Esophagus muscularis mucosa (tissue), 4 donors: ENCODE measurements around the gene HSFX3. TPM values are rescaled to one million over a fixed set of nuclear protein-coding genes. Genes with fewer than 3 reads are reported as not detected.
"Not testable (repeated sequence)": the region's sequence is repeated elsewhere in the genome, so short reads cannot be mapped to it uniquely, and the experiment has no call there.

Source experiments
- DNase-seq: peaks from one replicate; pipeline ENCODE4 v3.0.0-alpha.2; 2017; ENCODE audit errors: extremely low spot score
- H3K27ac ChIP-seq, 4 donors: fragments of 200-600 bp; sonication (generic); replicated peaks in 1 of 4; 1 replicate in 3 of 4; 2 replicates in 1 of 4; pipeline ENCODE4 v1.5.1; 2016 to 2019; ENCODE audit warnings: mild to moderate bottlenecking in 1 of 4
- H3K27me3 ChIP-seq, 4 donors: fragments of 200-600 bp; sonication (generic); one replicate each; pipeline versions ENCODE4 v1.5.1 to v1.6.0; 2016 to 2019
- H3K36me3 ChIP-seq, 4 donors: fragments of 200-600 bp; sonication (generic); one replicate each; pipeline ENCODE4 v1.5.1; 2016 to 2019
- H3K4me1 ChIP-seq, 4 donors: fragments of 200-600 bp; sonication (generic); one replicate each; pipeline ENCODE4 v1.5.1; 2016 to 2019
- H3K4me3 ChIP-seq, 4 donors: fragments of 200-600 bp; sonication (generic); 1 replicate in 2 of 4; 2 replicates in 2 of 4; pipeline ENCODE4 v1.5.1; 2016 to 2019; ENCODE audit warnings: mild to moderate bottlenecking in 4 of 4, moderate library complexity in 1 of 4
- H3K9me3 ChIP-seq, 4 donors: fragments of 200-600 bp; sonication (generic); 1 replicate in 3 of 4; 2 replicates in 1 of 4; pipeline ENCODE4 v1.5.1; 2016 to 2019
- EP300 ChIP-seq: sonication (generic); formaldehyde crosslinking; IDR thresholded peaks from one replicate; pipeline ENCODE4 v1.6.1; 2017; ENCODE audit warnings: antibody characterized with exemption
- POLR2A ChIP-seq: fragments of 450-650 bp; IDR thresholded peaks from one replicate; pipeline ENCODE4 v1.6.1; 2017; ENCODE audit warnings: antibody characterized with exemption, moderate library complexity, mild to moderate bottlenecking, low read depth
- POLR2AphosphoS5 ChIP-seq, 2 donors: sonication (generic); formaldehyde crosslinking; IDR thresholded peaks; one replicate each; pipeline ENCODE4 v1.6.1; 2017; ENCODE audit warnings: antibody characterized with exemption in 2 of 2
- WGBS: methylation state at CpG from one replicate; pipeline ENCODE4 v1.1.5; 2018; 5-methylcytosine and 5-hydroxymethylcytosine counted together
- intact Hi-C: fragments of 100-400 bp; cut with DNase I; formaldehyde crosslinking; loops from one replicate; pipeline ENCODE4 v1.15.1; 2023
- total RNA-seq, 4 donors: library from RNA; depleted of rRNA; stranded (reverse); fragments of >200 nt; gene quantifications; one replicate each; pipeline versions ENCODE4 v1.1.0 to v1.2.1, GENCODE V29; 2016
- TF ChIP-seq, protein P1 (sequence below), 3 experiments: fragments of 200-600 bp in 2 of 3; fragments of 450-650 bp in 1 of 3; sonication (generic) in 2 of 3; IDR thresholded peaks; one replicate each; pipeline ENCODE4 v1.5.1; 2017 to 2019; ENCODE audit warnings: antibody characterized with exemption in 3 of 3, mild to moderate bottlenecking in 2 of 3, moderate library complexity in 1 of 3

Gene HSFX3
- total RNA-seq, 4 donors from 2014 or later = not detected

- no peak for DNase-seq
- intact Hi-C loops = no loop called here
- Histone ChIP-seq H3K27ac (peak overlapping the region; percentile 80 to 93 (median 91)), H3K27me3 (no peaks in the 10 kb centered on the region), H3K36me3 (peaks cover 0 to 6% (median 0%) of the 10 kb centered on the region in 4 donors), H3K9me3 (no peaks in the 10 kb centered on the region), H3K4me1 (peaks cover 6 to 11% (median 9%) of the 10 kb centered on the region in 4 donors), H3K4me3 (peak overlapping the region; percentile 56 to 73 (median 64))
- TF ChIP-seq EP300 (no peak), POLR2A (no peak)
- WGBS = 44% methylated on average over 10 of the region's 13 CpGs
Measured at GRCh38 chrX:149541521-149542047, 8.1 kb downstream of the HSFX3 start.

- Histone ChIP-seq H3K4me3 (peak within 1 kb of the TSS; percentile 56 to 73 (median 64)), H3K4me1 (peaks cover 6 to 11% (median 9%) of the 10 kb centered on the region in 4 donors), H3K9me3 (no peaks in the 10 kb centered on the region), H3K27me3 (no peaks in the 10 kb centered on the region), H3K27ac (peak within 1 kb of the TSS; percentile 80 to 93 (median 91)), H3K36me3 (peaks cover 0 to 10% (median 0%) of the 10 kb centered on the region in 4 donors)
- no peak for TF ChIP-seq POLR2A
- TF ChIP-seq POLR2AphosphoS5 (IDR thresholded peaks at IDR 0.05) = peak; percentile 81 to 88
- peak; percentile 95 for TF ChIP-seq EP300
- peak; percentile 93 for DNase-seq
- intact Hi-C loops = no loop called here
- 66% methylated on average over 51 of the region's 71 CpGs for WGBS
Measured at GRCh38 chrX:149540621-149541520, 8.9 kb downstream of the HSFX3 start, which contains the start of gene EOLA1. Gene EOLA1, plus strand, starts transcription at chrX:149541012. Its CDS starts 4,619 bp downstream, at chrX:149545631.

DNA sequence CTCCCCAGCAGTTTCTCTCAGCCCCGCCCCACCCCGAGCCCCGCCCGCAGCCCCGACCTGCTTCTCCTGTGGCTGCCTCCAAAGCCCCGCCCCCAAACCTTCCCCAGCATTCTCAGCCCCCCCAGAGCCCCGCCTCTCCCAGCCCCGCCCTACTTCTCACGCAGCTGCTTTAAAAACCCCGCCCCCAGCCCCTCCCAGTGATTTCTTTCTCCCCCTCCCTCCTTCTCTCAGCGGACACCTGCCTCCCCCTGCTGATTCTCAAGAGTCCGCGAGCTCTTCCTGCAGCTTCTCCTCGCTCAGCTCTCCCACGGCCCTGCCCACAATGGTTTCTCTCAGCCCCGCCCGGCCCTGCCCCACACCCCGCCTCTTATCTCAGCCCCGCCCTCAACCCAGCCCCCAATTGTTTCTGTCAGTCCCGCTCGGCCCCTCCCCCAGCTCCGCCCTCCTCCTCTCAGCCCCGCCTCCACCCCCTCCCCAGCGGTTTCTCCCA, 9.5 kb downstream of the HSFX3 start:
- intact Hi-C loops = no loop called here
- Histone ChIP-seq H3K4me3 (peak overlapping the region; percentile 56 to 73 (median 64)), H3K9me3 (no peaks in the 10 kb centered on the region), H3K27ac (peak overlapping the region; percentile 80 to 93 (median 91)), H3K36me3 (peaks cover 0 to 7% (median 0%) of the 10 kb centered on the region in 4 donors), H3K27me3 (no peaks in the 10 kb centered on the region), H3K4me1 (peaks cover 6 to 11% (median 9%) of the 10 kb centered on the region in 4 donors)
- no peak for TF ChIP-seq EP300
- no peak for TF ChIP-seq POLR2A
- TF ChIP-seq, protein P1, sequence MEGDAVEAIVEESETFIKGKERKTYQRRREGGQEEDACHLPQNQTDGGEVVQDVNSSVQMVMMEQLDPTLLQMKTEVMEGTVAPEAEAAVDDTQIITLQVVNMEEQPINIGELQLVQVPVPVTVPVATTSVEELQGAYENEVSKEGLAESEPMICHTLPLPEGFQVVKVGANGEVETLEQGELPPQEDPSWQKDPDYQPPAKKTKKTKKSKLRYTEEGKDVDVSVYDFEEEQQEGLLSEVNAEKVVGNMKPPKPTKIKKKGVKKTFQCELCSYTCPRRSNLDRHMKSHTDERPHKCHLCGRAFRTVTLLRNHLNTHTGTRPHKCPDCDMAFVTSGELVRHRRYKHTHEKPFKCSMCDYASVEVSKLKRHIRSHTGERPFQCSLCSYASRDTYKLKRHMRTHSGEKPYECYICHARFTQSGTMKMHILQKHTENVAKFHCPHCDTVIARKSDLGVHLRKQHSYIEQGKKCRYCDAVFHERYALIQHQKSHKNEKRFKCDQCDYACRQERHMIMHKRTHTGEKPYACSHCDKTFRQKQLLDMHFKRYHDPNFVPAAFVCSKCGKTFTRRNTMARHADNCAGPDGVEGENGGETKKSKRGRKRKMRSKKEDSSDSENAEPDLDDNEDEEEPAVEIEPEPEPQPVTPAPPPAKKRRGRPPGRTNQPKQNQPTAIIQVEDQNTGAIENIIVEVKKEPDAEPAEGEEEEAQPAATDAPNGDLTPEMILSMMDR (IDR thresholded peaks at IDR 0.05) = no peak
- no peak for TF ChIP-seq POLR2AphosphoS5 (IDR thresholded peaks at IDR 0.05)
- peak; percentile 98 for DNase-seq
- 36% methylated on average over 22 of the region's 24 CpGs for WGBS

DNA sequence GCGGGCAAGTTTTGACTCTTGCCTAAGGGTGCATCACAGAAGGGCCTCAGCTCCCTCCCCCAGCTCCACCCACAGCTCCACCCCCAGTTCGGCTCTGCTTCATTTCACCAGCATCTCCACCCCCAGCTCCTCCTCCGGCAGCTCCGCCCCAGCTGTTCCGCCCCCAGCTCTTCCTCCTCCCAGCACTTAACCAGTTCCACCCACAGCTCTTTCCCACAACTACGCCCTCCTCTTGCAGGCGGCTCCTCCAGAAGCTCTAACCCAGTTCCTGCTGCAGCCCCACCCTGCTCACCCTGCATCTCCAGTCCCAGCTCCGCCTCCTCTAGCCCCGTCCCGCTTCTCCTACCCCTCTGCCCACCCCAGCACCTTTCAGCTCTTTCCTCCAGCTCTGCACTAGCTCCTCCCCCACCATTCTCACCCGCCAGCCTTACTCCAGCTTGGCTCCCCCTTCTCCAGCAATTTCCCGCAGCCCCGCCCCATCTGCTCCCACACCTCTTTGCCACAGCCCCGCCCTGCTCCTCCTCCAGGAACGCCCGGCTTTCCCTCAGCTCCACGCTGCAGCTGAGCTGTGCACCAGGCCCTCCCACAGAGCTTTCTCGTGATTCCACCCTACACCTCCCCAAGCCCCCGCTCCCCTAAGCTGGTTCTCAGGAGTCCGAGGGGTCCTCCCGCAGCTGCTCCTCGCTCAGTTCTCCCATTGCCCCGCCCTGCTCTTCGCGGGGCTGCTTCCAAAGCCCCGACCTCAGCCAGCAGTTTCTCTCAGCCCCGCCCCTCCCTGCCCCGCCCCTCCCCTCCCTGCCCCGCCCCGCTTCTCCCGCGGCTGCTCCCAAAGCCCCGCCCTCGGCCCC, 10.2 kb downstream of the HSFX3 start:
- TF ChIP-seq POLR2A = no peak
- no peak for TF ChIP-seq EP300
- peak; percentile 24 to 41 for TF ChIP-seq POLR2AphosphoS5 (IDR thresholded peaks at IDR 0.05)
- TF ChIP-seq, protein P1 (IDR thresholded peaks at IDR 0.05) = no peak
- Histone ChIP-seq H3K27ac (peak overlapping the region; percentile 80 to 93 (median 88)), H3K36me3 (peaks cover 0 to 6% (median under 1%) of the 10 kb centered on the region in 4 donors), H3K4me1 (peaks cover 6 to 11% (median 9%) of the 10 kb centered on the region in 4 donors), H3K27me3 (no peaks in the 10 kb centered on the region), H3K4me3 (peak overlapping the region; percentile 56 to 73 (median 64)), H3K9me3 (no peaks in the 10 kb centered on the region)
- intact Hi-C loops = no loop called here
- 38% methylated on average over 33 of the region's 34 CpGs for WGBS
- peak; percentile 96 for DNase-seq

GRCh38 chrX:149537474-149537873, 12.2 kb downstream of the HSFX3 start:
- H3K4me1 ChIP-seq = peaks cover 6 to 11% (median 9%) of the 10 kb centered on the region in 4 donors
- not testable (repeated sequence) for DNase-seq
- 96% methylated on average over 4 of the region's 11 CpGs for WGBS

DNA sequence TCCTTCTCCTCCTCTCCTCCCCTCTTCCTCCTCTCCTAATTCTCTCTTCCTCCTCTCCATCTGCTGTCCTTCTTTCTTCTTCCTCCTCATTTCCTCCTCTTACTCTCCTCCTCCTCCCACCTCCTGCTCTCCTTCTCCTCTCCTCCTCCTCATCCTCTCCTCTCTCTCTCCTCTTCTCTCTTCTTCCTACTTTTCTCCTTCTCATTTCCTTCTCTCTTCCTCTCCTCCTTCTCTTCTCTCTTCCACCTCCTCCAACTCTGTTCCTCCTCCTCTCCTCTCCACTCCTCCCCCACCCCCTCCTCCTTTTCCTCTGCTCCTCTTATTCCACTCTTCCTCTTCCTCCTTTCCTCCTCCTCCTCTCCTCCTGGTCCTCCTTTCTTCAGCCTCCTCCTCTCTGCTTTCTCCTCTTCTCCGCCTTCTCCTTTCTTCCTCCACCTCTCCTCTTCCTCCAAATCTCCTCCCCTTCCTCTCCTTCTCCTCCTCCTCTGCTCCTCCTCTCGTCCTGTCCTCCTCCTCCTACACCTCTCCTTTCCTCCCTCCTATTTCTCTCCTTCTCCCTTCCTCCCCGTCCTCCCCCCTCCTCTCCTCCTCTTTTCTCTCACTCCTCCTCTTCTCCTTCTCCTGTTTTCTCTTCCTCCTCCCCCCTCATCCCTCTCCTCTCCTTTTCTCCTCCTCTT, 14.7 kb downstream of the HSFX3 start:
- 66% methylated on average over 3 of the region's 3 CpGs for WGBS
- H3K9me3 ChIP-seq, intact Hi-C loops: not testable (repeated sequence)

More at GRCh38 chrX:149537474-149537873, 12.2 kb downstream of the HSFX3 start:
- intact Hi-C loops, H3K27ac ChIP-seq, H3K9me3 ChIP-seq, H3K27me3 ChIP-seq, H3K4me3 ChIP-seq: not testable (repeated sequence)
- H3K36me3 ChIP-seq = peaks cover 0 to 13% (median 3%) of the 10 kb centered on the region in 4 donors

GRCh38 chrX:149533999-149534398, 15.7 kb downstream of the HSFX3 start:
- H3K4me3 ChIP-seq, H3K27me3 ChIP-seq, DNase-seq, H3K27ac ChIP-seq, H3K4me1 ChIP-seq, H3K9me3 ChIP-seq, intact Hi-C loops: not testable (repeated sequence)
- H3K36me3 ChIP-seq = peaks cover 0 to 24% (median 7%) of the 10 kb centered on the region in 4 donors
- WGBS = 65% methylated on average over 4 of the region's 11 CpGs

More for the DNA sequence above, 14.7 kb downstream of the HSFX3 start:
- H3K27me3 ChIP-seq, H3K4me3 ChIP-seq, H3K27ac ChIP-seq, H3K4me1 ChIP-seq, DNase-seq: not testable (repeated sequence)
- H3K36me3 ChIP-seq = peaks cover 0 to 24% (median 7%) of the 10 kb centered on the region in 4 donors

DNA sequence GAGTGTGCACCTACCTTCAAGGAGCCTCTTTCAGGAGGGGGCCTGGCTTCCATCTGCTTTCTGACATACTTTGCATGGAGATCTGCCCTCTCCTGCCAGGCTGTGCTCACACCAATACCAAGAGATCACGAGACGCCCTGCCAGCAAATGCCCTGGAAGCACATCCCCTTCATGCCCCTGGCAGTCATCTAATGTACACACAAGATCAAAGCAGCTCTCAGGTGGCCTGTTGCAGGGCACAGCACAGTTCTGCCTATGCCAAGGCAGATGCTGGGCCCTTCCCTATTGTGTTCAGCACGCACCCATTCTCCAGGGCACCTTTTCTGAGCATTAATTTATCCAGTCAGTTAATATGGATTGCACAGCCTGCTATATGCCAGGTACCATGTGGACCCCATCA, 16.9 kb downstream of the HSFX3 start:
- no CpG with 5 or more reads among the region's 3 CpGs for WGBS
- H3K27ac ChIP-seq, H3K9me3 ChIP-seq, DNase-seq, intact Hi-C loops, H3K4me1 ChIP-seq, H3K27me3 ChIP-seq, H3K4me3 ChIP-seq: not testable (repeated sequence)
- H3K36me3 ChIP-seq = peaks cover 0 to 24% (median 7%) of the 10 kb centered on the region in 4 donors
